Hepatocyte (in vitro differentiated cells): ENCODE data around the gene NAXD.

Experiments used
- EZH2 ChIP-seq: fragments of 200-600 bp; sonication (generic); IDR thresholded peaks from 2 replicates; pipeline ENCODE4 v1.6.1; 2016; ENCODE audit warnings: antibody characterized with exemption, mild to moderate bottlenecking, borderline replicate concordance
- TF ChIP-seq, protein P1 (sequence below): fragments of 200-600 bp; sonication (generic); IDR thresholded peaks from 2 replicates; pipeline ENCODE4 v1.5.1; 2016; ENCODE audit warnings: antibody characterized with exemption, mild to moderate bottlenecking; ENCODE audit not compliant: poor library complexity

DNA sequence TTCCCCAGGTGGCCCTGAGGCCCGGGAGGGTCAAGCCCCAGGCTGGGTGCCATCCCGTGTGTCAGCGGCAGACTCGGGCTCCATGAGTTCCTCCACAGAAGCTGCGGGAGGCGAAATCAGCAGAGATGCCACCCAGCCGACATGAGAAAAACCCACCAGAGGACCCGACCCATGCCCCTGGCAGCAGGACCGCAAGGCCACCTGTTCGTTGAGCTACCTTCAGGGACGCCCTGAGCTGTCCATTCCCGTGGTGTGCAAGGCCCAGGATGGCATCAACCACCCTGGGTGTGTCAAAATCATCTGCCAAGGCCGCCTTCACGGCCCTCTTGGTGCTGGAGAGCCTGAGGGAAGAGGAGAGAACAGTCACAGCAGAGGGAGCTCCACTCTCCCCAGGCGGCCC, 30.4 kb downstream of the NAXD start:
- no peak for TF ChIP-seq EZH2
- TF ChIP-seq, protein P1, sequence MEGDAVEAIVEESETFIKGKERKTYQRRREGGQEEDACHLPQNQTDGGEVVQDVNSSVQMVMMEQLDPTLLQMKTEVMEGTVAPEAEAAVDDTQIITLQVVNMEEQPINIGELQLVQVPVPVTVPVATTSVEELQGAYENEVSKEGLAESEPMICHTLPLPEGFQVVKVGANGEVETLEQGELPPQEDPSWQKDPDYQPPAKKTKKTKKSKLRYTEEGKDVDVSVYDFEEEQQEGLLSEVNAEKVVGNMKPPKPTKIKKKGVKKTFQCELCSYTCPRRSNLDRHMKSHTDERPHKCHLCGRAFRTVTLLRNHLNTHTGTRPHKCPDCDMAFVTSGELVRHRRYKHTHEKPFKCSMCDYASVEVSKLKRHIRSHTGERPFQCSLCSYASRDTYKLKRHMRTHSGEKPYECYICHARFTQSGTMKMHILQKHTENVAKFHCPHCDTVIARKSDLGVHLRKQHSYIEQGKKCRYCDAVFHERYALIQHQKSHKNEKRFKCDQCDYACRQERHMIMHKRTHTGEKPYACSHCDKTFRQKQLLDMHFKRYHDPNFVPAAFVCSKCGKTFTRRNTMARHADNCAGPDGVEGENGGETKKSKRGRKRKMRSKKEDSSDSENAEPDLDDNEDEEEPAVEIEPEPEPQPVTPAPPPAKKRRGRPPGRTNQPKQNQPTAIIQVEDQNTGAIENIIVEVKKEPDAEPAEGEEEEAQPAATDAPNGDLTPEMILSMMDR: no peak
